Astrocyte (in vitro differentiated cells and primary cell): Measurements from ENCODE around the gene TCP11. TPM values are rescaled to one million over a fixed set of nuclear protein-coding genes. Genes with fewer than 3 reads are reported as not detected.

Source experiments
- DNase-seq: peaks from one replicate; pipeline ENCODE4 v3.0.0-alpha.2; 2010; ENCODE audit warnings: low read depth
- FAIRE-seq: peaks from 2 replicates; lab custom pipeline; 2011; peaks lifted over from hg19 to GRCh38; lab: Jason Lieb, UNC
- H2AFZ ChIP-seq: 2 replicates; pipeline ENCODE4 v1.6.0; 2012; ENCODE audit warnings: low read depth, low read length, inconsistent platforms
- H3K27ac ChIP-seq: 2 replicates; pipeline ENCODE4 v1.5.1; 2011; ENCODE audit warnings: low read depth, low read length, inconsistent platforms
- H3K27me3 ChIP-seq: 2 replicates; pipeline ENCODE4 v1.6.0; 2011; ENCODE audit warnings: low read length, inconsistent platforms; ENCODE audit not compliant: insufficient read depth
- H3K36me3 ChIP-seq: 2 replicates; pipeline ENCODE4 v1.5.1; 2011; ENCODE audit warnings: low read length, inconsistent platforms; ENCODE audit not compliant: insufficient read depth
- H3K4me1 ChIP-seq: 2 replicates; pipeline ENCODE4 v1.5.1; 2011; ENCODE audit warnings: low read length, inconsistent platforms; ENCODE audit not compliant: insufficient read depth
- H3K4me2 ChIP-seq: 2 replicates; pipeline ENCODE4 v1.6.0; 2012; ENCODE audit warnings: low read length, inconsistent platforms
- H3K4me3 ChIP-seq: 2 replicates; pipeline ENCODE4 v1.5.1; 2011; ENCODE audit warnings: low read depth, mild to moderate bottlenecking, low read length, inconsistent platforms; ENCODE audit not compliant: insufficient read depth
- H3K79me2 ChIP-seq: 2 replicates; pipeline ENCODE4 v1.6.0; 2012; ENCODE audit warnings: mild to moderate bottlenecking, low read length, inconsistent platforms; ENCODE audit not compliant: insufficient read depth
- H3K9ac ChIP-seq: 2 replicates; pipeline ENCODE4 v1.6.0; 2012; ENCODE audit warnings: mild to moderate bottlenecking, low read length, inconsistent platforms
- H3K9me3 ChIP-seq: 2 replicates; pipeline ENCODE4 v1.5.1; 2012; ENCODE audit warnings: low read depth, mild to moderate bottlenecking, low read length, inconsistent platforms; ENCODE audit not compliant: insufficient read depth
- H4K20me1 ChIP-seq: 2 replicates; pipeline ENCODE4 v1.6.0; 2012; ENCODE audit warnings: low read length, inconsistent platforms; ENCODE audit not compliant: insufficient read depth
- H3K27ac Mint-ChIP-seq: one replicate; pipeline ENCODE4 v1.8.0; 2021; ENCODE audit warnings: mild to moderate bottlenecking, mixed read lengths; ENCODE audit not compliant: unreplicated experiment
- H3K27me3 Mint-ChIP-seq: one replicate; pipeline ENCODE4 v1.8.0; 2021; ENCODE audit warnings: low read depth, mixed read lengths; ENCODE audit not compliant: unreplicated experiment
- H3K36me3 Mint-ChIP-seq: one replicate; pipeline ENCODE4 v1.8.0; 2021; ENCODE audit warnings: low read depth, mixed read lengths; ENCODE audit not compliant: unreplicated experiment
- H3K4me1 Mint-ChIP-seq: one replicate; pipeline ENCODE4 v1.8.0; 2021; ENCODE audit warnings: low read depth, mixed read lengths; ENCODE audit not compliant: unreplicated experiment
- H3K4me3 Mint-ChIP-seq: one replicate; pipeline ENCODE4 v1.8.0; 2021; ENCODE audit warnings: mild to moderate bottlenecking, moderate library complexity, mixed read lengths; ENCODE audit not compliant: unreplicated experiment
- H3K9me3 Mint-ChIP-seq: one replicate; pipeline ENCODE4 v1.8.0; 2021; ENCODE audit warnings: mild to moderate bottlenecking, mixed read lengths; ENCODE audit not compliant: unreplicated experiment
- CTCF ChIP-seq: IDR thresholded peaks from 2 replicates; pipeline ENCODE4 v1.5.1; 2011; ENCODE audit warnings: low read depth, mild to moderate bottlenecking, inconsistent platforms, low read length, moderate library complexity; ENCODE audit not compliant: insufficient read depth
- EZH2 ChIP-seq: IDR thresholded peaks from 2 replicates; pipeline ENCODE4 v1.6.1; 2012; ENCODE audit warnings: mild to moderate bottlenecking, low read length, inconsistent platforms; ENCODE audit not compliant: insufficient read depth
- total RNA-seq: library from RNA; stranded (reverse); gene quantifications from 2 replicates; pipeline ENCODE4 v1.2.1, GENCODE V29; 2021

TCP11 gene
- total RNA-seq, 1 donor from 2014 or later = not detected

- Histone ChIP-seq H2AFZ (no peak overlapping the region), H3K27me3 (no peaks in the 10 kb centered on the region)
- H3K4me1 Mint-ChIP-seq = peaks cover 14% of the 10 kb centered on the region
Measured at GRCh38 chr6:35077713-35078105, 63.4 kb downstream of the TCP11 start.

GRCh38 chr6:35076997-35077712, 64.0 kb downstream of the TCP11 start:
- Histone ChIP-seq H3K27me3 (no peaks in the 10 kb centered on the region), H3K9me3 (no peaks in the 10 kb centered on the region), H3K4me1 (peaks cover 14% of the 10 kb centered on the region), H3K36me3 (no peaks in the 10 kb centered on the region), H3K4me3 (no peak overlapping the region), H3K27ac (no peak overlapping the region), H3K9ac (no peak overlapping the region), H4K20me1 (no peaks in the 10 kb centered on the region), H3K79me2 (no peaks in the 10 kb centered on the region), H3K4me2 (no peak overlapping the region), H2AFZ (no peak overlapping the region)
- Mint-ChIP-seq H3K27me3 (no peaks in the 10 kb centered on the region), H3K9me3 (no peaks in the 10 kb centered on the region), H3K4me1 (peaks cover 11% of the 10 kb centered on the region), H3K4me3 (no peak overlapping the region), H3K27ac (no peak overlapping the region), H3K36me3 (peaks cover 6% of the 10 kb centered on the region)
- FAIRE-seq (no peak), DNase-seq (no peak)
- TF ChIP-seq CTCF = no peak
- no peak for TF ChIP-seq EZH2

More at GRCh38 chr6:35077713-35078105, 63.4 kb downstream of the TCP11 start:
- Mint-ChIP-seq H3K27me3 (no peaks in the 10 kb centered on the region), H3K27ac (no peak overlapping the region), H3K36me3 (peaks cover 7% of the 10 kb centered on the region), H3K4me3 (no peak overlapping the region), H3K9me3 (no peaks in the 10 kb centered on the region)
- Histone ChIP-seq H3K9ac (no peak overlapping the region), H3K4me2 (no peak overlapping the region), H3K36me3 (no peaks in the 10 kb centered on the region), H4K20me1 (no peaks in the 10 kb centered on the region), H3K27ac (no peak overlapping the region), H3K9me3 (no peaks in the 10 kb centered on the region), H3K4me1 (peaks cover 18% of the 10 kb centered on the region), H3K79me2 (no peaks in the 10 kb centered on the region), H3K4me3 (no peak overlapping the region)
- DNase-seq (no peak), FAIRE-seq (no peak)
- TF ChIP-seq CTCF = no peak
- TF ChIP-seq EZH2 = no peak
